ENCODE data around the gene VWA5B1.
A peak's percentile ranks its signal among the peaks of the same experiment; 100 is the strongest.
"Not testable (repeated sequence)": the region's sequence is repeated elsewhere in the genome, so short reads cannot be mapped to it uniquely, and the experiment has no call there.

Gene VWA5B1

DNA sequence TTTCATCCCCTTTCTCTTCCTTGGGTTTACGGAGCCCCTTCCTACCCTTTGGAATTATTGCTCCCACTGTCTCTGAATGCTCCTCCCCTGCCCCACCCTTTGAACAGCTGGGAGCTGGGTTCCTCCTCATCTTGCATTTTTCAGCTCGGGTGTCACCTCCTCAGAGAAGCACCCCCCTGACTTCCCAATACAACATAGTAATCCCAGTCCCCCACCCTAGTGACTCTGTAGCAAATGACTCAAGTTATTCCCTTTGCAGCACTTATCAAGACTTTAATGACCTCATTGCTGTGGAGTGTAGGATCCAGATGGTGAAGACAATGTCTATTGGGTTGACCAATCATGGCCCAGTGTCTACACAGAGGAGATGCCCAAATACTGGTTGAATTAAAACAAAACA lies 8.9 kb upstream of the VWA5B1 start:
- no peak for DNase-seq

DNA sequence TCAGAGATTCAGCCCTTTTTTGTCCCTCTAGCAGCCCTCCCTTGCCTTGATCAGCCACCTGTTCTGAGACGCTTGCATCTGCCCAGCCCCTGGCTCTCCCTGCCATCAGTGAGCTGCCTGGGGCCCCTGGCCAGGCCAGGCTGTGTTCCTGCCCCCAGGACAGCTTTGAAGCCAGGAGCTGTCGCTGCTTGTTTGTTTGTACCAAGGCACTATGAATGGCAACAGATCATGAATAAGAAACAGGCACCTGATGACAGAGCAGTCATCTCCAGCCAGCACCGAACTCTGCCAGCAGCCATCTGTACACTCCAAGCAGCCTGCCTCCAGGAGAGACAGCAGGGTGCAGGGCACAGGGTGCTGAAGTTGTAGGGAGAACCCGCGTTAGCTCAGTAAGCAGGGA lies 8.1 kb upstream of the VWA5B1 start:
- no peak for DNase-seq

DNA sequence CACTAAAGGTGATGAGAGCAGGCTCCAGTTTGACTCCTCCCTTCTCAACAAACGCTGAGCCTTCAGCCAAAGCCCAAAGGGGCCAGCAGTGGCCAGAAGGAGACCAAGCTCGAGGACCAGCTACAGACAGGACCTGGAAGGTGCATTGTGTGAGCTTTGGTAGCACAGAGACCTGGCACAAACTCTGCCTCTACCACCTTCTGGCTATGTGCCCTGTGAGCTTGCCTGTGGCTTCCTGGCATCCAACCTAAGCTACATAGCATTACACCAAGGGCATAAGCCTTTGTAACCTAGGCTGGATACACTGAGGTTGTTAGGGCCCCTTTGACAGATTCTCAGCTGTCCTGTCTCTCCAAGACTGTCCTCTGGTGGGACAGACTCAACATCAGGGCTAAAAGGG lies 6.6 kb upstream of the VWA5B1 start:
- DNase-seq: no peak

DNA sequence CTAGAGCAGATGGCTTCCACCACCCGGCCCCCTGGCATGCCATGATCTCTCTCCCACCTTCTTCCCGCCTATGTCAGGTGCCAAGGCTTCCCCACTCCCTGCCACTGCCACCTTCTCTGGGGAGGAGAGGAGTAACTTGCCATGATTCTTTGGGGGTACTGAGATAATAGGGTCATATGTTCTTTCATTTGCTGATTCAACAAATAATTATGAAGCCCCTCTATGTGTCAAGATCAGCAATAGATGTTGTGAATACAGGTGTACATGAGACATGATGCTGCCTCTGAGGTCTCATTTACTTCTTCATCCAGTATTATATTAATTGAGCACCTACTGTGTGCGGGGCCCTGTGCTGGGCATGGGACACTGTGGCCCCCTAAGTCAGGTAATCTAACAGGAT lies 6.0 kb upstream of the VWA5B1 start:
- DNase-seq: no peak

DNA sequence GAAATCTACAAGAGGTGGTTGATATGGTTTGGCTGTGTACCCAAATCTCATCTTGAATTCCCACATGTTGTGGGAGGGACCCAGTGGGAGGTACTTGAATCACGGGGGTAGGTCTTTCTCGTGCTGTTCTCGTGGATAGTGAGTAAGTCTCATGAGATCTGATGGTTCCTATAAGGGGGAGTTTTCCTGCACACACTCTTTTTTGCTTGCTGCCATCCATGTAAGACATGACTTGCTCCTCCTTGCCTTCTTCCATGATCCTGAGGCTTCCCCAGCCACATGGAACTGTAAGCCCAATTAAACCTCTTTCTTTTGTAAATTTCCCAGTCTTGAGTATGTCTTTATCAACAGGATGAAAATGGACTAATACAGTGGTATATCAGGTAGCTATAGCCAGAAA lies 5.2 kb upstream of the VWA5B1 start:
- no peak for DNase-seq

DNA sequence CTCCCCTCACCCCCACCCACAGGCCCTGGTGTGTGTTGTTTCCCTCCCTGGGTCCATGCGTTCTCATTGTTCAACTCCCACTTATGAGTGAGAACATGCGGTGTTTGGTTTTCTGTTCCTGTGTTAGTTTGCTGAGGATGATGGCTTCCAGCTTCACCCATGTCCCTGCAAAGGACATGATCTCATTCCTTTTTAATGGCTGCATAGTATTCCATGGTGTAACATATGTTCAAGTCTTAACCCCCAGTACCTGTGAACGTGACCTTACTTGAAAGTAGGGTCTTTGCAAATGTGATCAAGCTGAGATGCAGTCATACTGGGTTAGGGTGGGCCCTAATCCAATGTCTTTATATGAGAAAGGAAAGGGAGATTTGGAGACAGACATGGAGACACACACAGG lies 3.0 kb upstream of the VWA5B1 start:
- not testable (repeated sequence) for DNase-seq

DNA sequence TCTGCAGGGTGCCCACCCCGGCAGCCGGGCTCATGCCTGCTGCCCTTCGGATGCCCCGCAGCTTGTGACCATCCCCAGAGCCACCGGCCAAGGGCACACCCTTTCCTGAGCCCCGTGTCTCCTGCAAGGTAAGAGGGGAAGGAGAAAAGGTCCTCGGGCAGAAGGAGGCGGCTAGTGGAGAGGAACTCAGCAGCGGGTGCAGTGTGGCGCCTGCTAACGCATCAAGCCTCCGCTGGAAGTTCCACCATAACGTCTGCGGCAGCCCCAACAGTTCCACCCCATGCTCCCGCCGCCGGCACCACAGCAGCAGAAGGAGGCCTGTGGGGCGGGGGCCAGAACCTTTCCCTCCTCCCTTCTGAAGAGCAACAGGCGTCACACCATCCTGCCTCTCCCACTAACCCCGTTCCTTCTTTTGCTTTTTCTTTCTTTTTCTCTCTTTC lies 990 bp downstream of the VWA5B1 start:
- no peak for DNase-seq

DNA sequence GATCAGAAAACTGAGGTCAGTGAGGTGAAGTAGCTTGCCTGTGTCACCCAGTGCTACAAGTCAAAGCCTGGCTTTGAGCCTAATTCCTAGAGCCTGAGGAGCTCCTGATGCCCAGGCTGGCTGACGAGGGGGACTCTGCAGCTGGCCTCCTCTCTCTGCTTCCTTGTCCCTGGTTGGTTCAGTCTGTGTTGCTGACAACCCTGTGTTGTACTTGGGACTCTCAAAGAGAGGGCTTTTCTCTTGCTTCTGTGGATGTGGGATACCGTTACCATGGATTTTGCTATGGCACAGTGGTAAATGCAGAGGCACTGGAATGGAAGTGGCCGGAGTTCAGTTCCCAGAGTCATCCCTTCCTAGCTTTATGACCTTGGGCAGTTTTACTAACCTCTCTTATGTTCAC lies 8.0 kb downstream of the VWA5B1 start:
- no peak for DNase-seq

DNA sequence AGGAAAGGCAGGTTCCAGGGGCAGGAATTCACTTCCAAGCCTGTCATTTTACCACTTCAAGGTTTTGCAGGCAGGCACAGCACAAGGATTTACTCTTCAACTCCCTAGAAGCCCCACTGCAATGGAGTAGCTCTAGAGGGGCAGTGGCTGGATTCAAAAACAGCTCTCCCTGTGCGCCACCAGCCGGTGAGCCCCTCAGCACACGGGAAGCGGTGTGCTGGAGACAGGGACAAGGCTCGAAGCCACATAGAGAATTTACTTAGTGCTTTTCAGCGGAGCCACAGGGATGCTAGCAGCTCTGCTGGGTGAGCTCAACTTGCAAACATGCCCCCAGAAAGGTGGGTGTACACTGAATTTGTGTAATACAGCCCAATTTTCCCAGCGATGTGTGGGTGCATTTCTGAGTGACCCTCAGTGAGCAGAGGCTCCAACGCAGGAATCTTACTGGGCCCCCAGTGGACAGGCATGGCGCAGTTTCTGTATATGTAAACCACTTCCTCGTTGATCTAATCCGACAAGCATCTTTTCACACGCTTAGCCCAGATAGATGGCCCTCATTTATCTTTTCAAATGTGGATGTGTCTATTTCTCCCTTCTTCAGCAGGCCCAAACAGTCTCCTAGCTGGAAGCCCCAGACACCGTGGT lies 10.9 kb downstream of the VWA5B1 start:
- DNase-seq: no peak

DNA sequence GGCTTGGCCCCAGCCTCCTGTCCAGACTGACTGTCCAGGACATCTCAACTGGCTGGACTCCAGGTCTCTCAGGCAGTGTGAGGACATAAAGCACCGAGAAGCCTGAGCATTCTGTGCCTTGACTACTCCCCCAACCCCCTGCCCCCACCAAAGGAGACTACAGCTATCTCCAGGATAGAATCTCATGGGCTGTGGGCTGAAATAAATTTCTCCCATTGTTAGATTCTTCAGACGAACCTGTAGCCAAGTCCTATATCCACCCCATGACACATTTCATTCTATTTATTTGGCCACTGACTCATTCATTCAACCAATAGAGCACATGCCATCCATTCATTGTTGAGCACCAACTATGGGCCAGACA lies 11.4 kb downstream of the VWA5B1 start:
- no peak for DNase-seq

DNA sequence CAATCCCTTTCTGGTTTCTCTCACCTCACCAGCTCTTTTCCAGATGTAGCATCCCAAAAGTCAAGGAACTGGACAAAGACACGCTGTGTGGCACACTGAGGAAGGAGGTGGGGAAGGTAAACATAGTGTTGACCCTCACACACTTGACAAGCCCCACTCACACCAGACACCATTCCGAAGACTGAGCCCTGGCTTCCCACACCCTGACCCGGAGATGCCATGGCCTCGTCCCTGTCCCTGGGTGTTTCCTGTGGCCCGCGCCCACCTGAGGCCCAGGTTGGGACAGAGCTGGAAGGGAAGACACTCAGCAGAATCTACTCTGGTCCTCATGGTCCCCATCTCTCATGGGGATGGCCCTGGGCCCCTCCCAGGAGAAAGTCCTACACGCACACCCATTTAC lies 16.4 kb downstream of the VWA5B1 start:
- DNase-seq: no peak

DNA sequence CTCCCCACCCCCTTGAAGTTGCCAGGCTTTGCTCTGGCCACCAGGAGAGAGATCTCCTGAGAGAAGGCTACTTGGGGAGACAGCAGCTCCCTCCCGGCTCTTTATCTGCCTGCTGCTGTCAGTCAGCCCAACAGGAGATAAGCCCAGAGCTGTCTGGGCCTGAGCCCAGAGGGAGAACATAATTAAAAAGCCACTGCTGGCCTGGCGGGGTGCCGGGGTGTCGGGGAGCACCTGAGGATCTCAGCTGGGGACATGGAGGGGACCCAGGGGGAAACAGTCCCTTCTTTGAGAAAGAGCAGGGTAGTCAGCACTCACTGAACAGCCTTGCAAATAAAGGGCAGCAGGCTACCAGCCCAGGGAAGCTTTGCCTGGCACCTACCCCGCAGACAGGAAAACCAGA lies 17.9 kb downstream of the VWA5B1 start:
- no peak for DNase-seq

DNA sequence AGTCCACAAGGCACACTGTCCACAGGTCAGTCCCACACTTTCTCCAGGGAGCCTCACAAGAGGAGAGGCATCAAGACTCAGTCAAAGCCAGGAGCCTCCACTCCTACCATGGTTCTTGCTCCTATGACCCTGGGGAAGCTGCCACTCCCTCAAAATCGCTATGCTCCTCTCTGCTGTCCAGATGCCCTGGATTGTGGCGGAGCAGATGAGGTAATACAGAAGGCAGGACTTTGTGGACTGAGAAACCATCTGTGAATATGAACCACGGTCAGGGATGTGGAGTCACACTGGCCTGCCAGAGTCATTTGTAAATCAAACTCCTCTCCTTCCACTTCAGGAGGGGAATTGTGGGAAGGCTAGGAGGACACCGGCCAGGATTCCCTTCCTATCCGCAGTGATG lies 20.6 kb downstream of the VWA5B1 start:
- no peak for DNase-seq

DNA sequence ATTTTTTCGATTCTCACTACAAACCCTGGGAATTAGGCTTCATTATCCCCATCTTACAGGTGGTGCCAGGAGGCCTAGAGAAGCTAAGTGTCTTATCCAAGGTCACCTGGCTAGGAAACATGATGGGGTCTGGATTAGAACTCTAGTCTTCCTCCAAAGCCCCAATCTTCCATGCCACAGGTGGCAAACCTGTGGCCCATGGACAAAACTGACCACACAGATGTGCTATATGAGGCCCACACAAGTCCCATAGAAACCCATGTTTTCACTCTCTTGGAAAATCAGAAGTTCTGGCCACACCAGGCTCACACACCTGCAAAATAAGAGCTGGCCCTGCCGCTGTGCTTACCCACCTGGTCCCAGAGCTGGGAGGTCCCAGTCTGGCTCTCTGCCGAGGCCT lies 21.6 kb downstream of the VWA5B1 start:
- no peak for DNase-seq

DNA sequence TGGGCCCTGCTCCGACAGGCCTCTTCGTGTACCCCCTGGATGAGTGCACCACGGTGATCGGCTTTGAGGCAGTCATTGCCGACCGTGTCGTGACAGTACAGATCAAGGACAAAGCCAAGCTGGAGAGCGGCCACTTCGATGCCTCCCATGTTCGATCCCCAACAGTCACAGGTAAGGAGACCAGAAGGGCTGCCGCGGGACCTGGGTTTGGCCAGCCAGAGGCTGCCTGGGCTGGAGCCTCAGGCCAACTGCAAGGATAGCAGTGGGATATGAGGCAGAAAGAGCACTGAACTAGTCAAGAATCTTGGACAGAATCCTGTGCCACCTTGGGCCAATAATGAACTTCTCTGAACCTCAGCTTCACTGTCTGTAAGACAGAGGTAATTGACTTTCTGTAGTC lies 22.1 kb downstream of the VWA5B1 start:
- no peak for DNase-seq

DNA sequence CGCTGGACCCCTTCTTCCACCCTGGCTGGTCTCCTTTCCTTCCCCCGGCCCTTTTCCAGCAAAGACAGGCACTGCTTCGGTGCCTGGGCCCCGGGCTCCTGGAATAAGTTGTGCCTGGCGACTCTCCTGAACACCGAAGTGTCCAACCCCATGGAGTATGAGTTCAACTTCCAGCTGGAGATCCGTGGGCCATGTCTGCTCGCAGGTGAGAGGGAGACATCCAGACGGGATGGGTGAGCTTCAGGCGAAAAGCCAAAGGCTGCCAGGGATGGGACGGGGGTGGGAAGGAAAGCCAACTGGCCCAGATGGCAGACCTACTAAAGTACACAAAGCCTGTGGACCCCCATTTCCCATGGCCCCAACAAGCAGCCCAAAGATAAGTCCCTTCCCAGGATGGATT lies 26.8 kb downstream of the VWA5B1 start:
- no peak for DNase-seq

DNA sequence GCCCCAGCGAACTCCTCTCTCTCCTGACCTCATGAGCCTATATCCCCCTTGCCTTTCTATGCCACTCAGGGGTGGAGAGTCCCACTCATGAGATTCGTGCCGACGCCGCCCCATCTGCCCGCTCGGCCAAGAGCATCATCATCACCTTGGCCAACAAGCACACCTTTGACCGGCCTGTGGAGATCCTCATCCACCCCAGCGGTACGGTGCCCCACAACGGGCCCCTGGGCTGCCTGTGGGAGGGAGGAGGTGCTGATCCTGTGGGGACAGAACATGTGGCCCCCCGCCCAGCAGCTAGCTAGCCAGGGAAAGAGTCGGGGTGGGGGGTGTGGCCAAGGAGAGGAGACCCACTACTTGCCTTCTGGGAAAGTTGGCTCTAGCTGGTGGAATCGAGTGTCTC lies 27.8 kb downstream of the VWA5B1 start:
- DNase-seq: no peak

DNA sequence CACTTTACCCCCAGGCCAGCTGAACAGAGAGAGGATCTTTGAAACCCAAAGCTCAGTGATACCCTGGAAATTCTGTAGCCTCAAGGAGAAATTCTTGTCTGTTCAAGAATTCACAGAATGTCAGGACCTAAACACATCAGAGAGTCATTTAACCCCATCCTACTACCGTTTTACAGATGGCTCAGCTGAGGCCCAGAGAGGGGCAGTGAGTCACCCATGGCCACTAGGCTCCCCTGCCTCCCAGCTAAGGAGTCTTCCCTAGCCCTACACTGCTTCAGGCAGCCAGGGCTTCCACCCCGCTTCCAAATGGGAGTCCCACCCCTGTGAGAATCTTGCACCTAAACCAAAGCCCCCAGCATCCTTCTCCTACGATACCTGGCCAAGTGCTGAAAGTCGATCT lies 28.3 kb downstream of the VWA5B1 start:
- no peak for DNase-seq

DNA sequence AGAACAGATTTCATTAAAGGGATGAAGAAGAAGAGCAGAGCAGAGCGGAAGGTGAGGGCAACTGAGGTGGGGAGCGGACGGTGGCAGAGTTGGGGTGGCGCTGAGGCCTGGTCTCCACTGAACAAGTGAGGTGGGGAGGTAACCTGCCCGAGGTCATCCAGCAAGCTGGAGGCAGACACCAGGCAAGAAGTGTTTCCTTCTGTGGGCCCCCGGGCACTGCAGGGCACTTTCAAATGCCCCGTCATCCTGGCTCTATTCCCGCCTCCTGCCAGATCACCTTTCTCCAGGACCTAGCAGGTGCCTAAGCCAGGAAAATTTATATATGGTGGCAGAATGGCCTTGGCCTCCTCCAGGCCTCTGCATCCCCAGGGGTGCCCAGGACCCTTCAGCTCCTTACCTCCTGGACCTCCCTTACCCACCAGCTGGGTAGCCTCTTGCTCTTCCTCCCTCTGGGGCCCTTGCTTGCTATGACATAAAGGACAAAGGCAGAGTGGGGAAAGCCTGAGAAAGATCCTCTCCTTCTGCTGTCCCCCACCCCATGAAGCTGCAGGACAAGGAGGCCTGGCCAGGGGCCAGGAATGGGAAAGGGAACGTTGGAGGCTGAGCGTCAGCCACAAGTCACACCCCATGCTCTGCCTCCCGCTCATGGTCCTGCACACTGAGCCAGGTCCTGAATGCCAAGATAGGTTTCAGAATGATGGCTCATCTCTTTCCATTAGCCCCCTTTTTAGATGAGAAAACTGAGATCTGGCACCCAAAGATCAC lies 29.0 kb downstream of the VWA5B1 start:
- no peak for DNase-seq

DNA sequence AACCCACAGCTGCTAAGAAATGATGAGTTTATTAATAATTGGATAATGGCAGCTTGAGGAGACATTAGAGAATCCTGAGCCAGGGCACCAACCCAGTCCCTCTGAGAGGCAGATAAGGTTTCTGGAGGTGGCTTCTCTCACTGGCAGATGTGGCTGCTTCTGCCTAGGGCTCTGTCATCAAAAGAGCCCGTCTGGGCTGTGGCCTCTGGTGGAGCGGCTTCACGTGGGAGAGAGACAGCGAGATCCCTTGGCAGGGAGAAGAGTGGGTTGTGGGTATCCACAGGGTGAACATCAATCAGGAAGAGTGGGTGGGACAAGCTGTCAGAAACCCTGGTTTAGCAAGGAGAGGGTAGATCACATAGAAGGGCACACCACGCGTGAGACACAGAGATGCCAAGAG lies 30.0 kb downstream of the VWA5B1 start:
- no peak for DNase-seq

DNA sequence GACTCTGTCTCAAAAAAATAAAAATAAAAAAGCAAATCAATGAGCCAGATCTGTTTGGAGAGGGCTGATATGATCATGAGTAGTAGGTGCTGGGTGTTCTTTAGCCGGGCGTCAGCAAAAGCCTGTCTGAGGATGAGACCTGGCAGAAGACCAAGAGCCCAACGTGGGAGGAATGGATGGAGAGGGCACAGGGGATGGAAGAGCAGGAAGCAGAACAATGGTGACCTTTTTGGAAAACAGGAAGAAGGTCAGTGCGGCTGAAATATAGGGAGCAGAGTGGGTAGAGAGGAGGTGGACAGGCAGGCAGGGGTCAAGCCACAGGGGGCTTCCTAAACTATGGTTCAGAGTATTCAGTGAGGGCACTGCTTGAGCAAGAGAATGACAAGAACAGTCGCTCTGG lies 30.9 kb downstream of the VWA5B1 start:
- DNase-seq: no peak

DNA sequence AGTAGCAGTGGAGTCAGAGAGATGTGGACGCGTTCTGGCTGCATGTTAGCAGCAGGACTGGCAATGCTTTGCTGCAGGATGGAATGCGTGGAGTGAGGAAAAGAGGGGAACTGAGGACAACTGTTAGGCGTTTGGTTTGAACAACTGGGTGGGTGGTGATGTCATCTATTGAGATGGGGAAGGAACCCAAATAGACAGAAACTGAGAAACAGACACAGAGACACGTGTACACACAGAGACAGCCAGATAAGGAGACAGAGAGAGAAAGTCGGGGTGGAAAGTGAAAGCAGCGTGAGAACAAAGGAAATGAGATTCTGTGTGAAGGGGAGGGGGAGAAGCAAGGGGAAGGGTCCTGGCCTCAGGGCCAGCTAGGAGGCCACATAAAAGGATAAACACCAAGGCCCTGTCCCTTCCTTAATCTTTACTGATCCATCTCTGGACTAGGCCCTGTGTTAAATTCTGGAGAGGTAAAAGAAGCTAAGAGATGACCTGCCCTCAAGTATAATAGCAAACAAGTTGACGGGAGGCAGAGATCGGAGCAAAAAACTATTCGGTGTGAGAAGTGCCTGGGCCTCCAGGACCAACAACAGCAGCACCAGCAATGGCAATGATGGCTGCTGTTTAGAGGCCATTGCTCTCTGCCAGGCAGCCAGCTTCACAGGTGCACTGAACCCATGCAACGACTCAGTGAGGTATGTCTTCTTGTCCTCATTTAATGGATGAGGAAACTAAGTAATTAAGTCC lies 31.6 kb downstream of the VWA5B1 start:
- no peak for DNase-seq

DNA sequence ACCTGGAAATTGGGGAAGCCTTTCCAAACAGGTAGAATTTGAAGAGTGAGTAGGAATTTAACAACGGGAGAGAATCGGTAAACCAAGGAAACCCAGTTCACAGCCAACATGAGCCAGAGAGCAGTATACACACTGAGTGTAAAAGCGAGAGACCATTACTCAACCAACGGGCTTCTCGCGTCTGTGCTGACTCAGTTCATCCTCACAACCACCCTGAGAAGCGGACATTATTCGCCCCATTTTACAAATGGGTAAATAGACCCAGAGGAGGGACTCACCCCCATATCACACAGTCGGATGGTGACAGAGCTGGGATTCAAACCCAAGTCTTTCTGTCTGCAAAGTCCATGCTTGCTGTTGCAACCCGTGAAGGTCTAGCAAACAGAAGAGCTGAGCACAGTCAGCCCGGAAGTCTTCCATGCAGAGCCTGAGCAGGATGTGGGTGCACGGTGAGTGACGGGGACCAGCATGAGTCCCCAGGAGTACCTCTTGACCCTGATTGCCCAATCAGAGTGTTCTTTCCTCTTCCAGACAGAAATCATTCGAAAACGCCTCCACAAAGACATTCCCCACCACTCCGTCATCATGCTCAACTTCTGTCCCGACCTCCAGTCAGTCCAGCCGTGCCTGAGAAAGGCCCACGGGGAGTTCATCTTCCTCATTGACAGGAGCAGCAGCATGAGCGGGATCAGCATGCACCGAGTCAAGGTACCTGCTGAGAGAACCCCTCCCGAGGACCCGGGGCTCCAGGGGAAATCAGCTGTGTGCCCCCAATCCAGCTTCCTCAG lies 32.3 kb downstream of the VWA5B1 start:
- DNase-seq: peak in 1 of 4 experiments; percentile 16

DNA sequence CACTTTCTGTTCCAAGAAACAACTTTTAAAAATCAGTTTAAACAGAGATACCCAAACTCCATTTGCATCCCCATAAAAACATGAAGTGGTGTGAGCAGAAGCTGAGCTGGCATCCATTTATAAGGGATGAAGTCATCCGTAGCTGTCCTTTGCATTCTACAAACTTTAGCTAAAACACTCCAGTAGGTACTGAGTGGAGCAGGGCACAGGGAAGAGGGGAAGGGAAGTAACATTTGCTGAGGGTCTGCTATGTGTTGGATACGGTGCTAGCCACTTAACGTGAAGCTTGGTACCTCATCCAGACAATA lies 32.9 kb downstream of the VWA5B1 start:
- no peak for DNase-seq
